GM23338 (cell line): ENCODE results near the gene ERICH3. TPM values are rescaled to one million over a fixed set of nuclear protein-coding genes. Genes with fewer than 3 reads are reported as not detected.

Experiments used
- ATAC-seq: fragments of 200-7000 bp; cut with Tn5 transposase; 3 replicates; pipeline ENCODE4 v1.9.1; 2020
- DNase-seq: peaks from one replicate; pipeline ENCODE4 v3.0.0-alpha.2; 2015; ENCODE audit warnings: low spot score
- H2AFZ ChIP-seq: fragments of 200-600 bp; sonication (generic); 2 replicates; pipeline ENCODE4 v1.8.0; 2016; ENCODE audit warnings: antibody characterized with exemption, mild to moderate bottlenecking, moderate library complexity
- H3F3A ChIP-seq: fragments of 200-600 bp; sonication (generic); replicated peaks from 2 replicates; pipeline ENCODE4 v1.8.0; 2017; ENCODE audit warnings: antibody characterized with exemption, mixed run types, low read depth
- H3K27ac ChIP-seq: fragments of 200-600 bp; sonication (generic); 2 replicates; pipeline ENCODE4 v1.6.1; 2016; ENCODE audit warnings: low read depth
- H3K27me3 ChIP-seq: fragments of 200-600 bp; sonication (generic); 2 replicates; pipeline ENCODE4 v1.8.0; 2016; ENCODE audit warnings: mild to moderate bottlenecking, mixed run types, moderate library complexity; ENCODE audit not compliant: insufficient read depth
- H3K36me3 ChIP-seq: fragments of 200-600 bp; sonication (generic); 2 replicates; pipeline ENCODE4 v1.8.0; 2016; ENCODE audit warnings: mild to moderate bottlenecking; ENCODE audit not compliant: insufficient read depth
- H3K4me1 ChIP-seq: fragments of 200-600 bp; sonication (generic); 2 replicates; pipeline ENCODE4 v1.8.0; 2016; ENCODE audit warnings: mild to moderate bottlenecking, moderate library complexity; ENCODE audit not compliant: insufficient read depth
- H3K4me2 ChIP-seq: fragments of 200-600 bp; sonication (generic); 2 replicates; pipeline ENCODE4 v1.7.1; 2017; ENCODE audit warnings: mixed run types
- H3K4me3 ChIP-seq: fragments of 200-600 bp; sonication (generic); 2 replicates; pipeline ENCODE4 v1.6.1; 2016; ENCODE audit warnings: mixed run types
- H3K79me2 ChIP-seq: fragments of 200-600 bp; sonication (generic); replicated peaks from 2 replicates; pipeline ENCODE4 v1.8.0; 2017; ENCODE audit warnings: mild to moderate bottlenecking; ENCODE audit not compliant: insufficient read depth
- H3K9me2 ChIP-seq: fragments of 200-600 bp; sonication (generic); 2 replicates; pipeline ENCODE4 v1.8.0; 2017; ENCODE audit not compliant: insufficient read depth
- H4K20me1 ChIP-seq: fragments of 200-600 bp; sonication (generic); replicated peaks from 2 replicates; pipeline ENCODE4 v1.8.0; 2017; ENCODE audit warnings: mild to moderate bottlenecking; ENCODE audit not compliant: insufficient read depth
- H3K27ac Mint-ChIP-seq: 2 replicates; pipeline ENCODE4 v1.8.0; 2020; ENCODE audit warnings: inconsistent platforms, mild to moderate bottlenecking, moderate library complexity, mixed read lengths
- H3K27me3 Mint-ChIP-seq: 3 replicates; pipeline ENCODE4 v1.8.0; 2022; ENCODE audit warnings: low read depth, mild to moderate bottlenecking, moderate library complexity, mixed read lengths, inconsistent platforms; ENCODE audit not compliant: insufficient read depth, poor library complexity
- H3K36me3 Mint-ChIP-seq: 3 replicates; pipeline ENCODE4 v1.8.0; 2021; ENCODE audit warnings: low read depth, mild to moderate bottlenecking, inconsistent platforms, moderate library complexity, mixed read lengths
- H3K4me1 Mint-ChIP-seq: 3 replicates; pipeline ENCODE4 v1.8.0; 2020; ENCODE audit warnings: mild to moderate bottlenecking, inconsistent platforms, mixed read lengths
- H3K4me3 Mint-ChIP-seq: 3 replicates; pipeline ENCODE4 v1.8.0; 2021; ENCODE audit warnings: moderate library complexity, mild to moderate bottlenecking, inconsistent platforms, mixed read lengths
- H3K9me3 Mint-ChIP-seq: 3 replicates; pipeline ENCODE4 v1.8.0; 2020; ENCODE audit warnings: moderate library complexity, mild to moderate bottlenecking, inconsistent platforms, mixed read lengths
- ETS1 ChIP-seq: IDR thresholded peaks from 2 replicates; pipeline ENCODE4 v1.6.1; 2016; ENCODE audit warnings: antibody characterized with exemption
- EZH2 ChIP-seq: fragments of 200-600 bp; sonication (generic); IDR thresholded peaks from one replicate; pipeline ENCODE4 v1.8.0; 2017; ENCODE audit warnings: antibody characterized with exemption, mild to moderate bottlenecking, low read depth; ENCODE audit not compliant: unreplicated experiment
- EZH2phosphoT487 ChIP-seq: fragments of 200-600 bp; sonication (generic); IDR thresholded peaks from one replicate; pipeline ENCODE4 v1.8.1; 2018; ENCODE audit warnings: antibody characterized with exemption; ENCODE audit not compliant: unreplicated experiment
- NANOG ChIP-seq: IDR thresholded peaks from 2 replicates; pipeline ENCODE4 v1.6.1; 2016; ENCODE audit warnings: antibody characterized with exemption, borderline replicate concordance
- POLR2AphosphoS5 ChIP-seq: IDR thresholded peaks from 2 replicates; pipeline ENCODE4 v1.6.1; 2016; ENCODE audit warnings: antibody characterized with exemption, low read depth
- STAT1 ChIP-seq: IDR thresholded peaks from one replicate; pipeline ENCODE4 v1.6.1; 2016; ENCODE audit warnings: antibody characterized with exemption; ENCODE audit not compliant: unreplicated experiment
- ZNF114 ChIP-seq: fragments of 250-450 bp; sonication (Bioruptor Pico); IDR thresholded peaks from 2 replicates; pipeline ENCODE4 v1.5.0; 2020; ENCODE audit warnings: mild to moderate bottlenecking, moderate library complexity
- ZNF462 ChIP-seq: fragments of 250-450 bp; sonication (Bioruptor Pico); IDR thresholded peaks from 2 replicates; pipeline ENCODE4 v1.5.0; 2020; ENCODE audit warnings: mild to moderate bottlenecking, moderate library complexity
- polyA plus RNA-seq: library from polyadenylated mRNA; unstranded; fragments of >200 nt; fragmentation: Nextera tagmentation; extraction: Ambion mirVana; gene quantifications from 2 replicates; pipeline ENCODE4 v1.2.1, GENCODE V29; 2016
- total RNA-seq: library from RNA; depleted of rRNA; stranded (reverse); fragments of >200 nt; shearing (Covaris generic); gene quantifications from 2 replicates; pipeline ENCODE4 v1.2.3, GENCODE V29; 2014

ERICH3 gene
- total and polyA plus RNA-seq, 2 experiments from 2014 or later = not detected

GRCh38 chr1:74641876-74642275, 31.7 kb downstream of the ERICH3 start (continued):
- TF ChIP-seq ZNF462 (CRISPR knock-in tag) (no peak), POLR2AphosphoS5 (no peak), EZH2 (no peak), EZH2phosphoT487 (no peak), STAT1 (no peak), ETS1 (no peak), ZNF114 (CRISPR knock-in tag) (no peak)

GRCh38 chr1:74641161-74641560, 32.4 kb downstream of the ERICH3 start:
- H3K27me3 ChIP-seq = no peaks in the 10 kb centered on the region
- peaks cover 3% of the 10 kb centered on the region for H3K27me3 Mint-ChIP-seq
- H3K79me2 ChIP-seq = no peaks in the 10 kb centered on the region
- H3K4me3 ChIP-seq = no peak overlapping the region
- H3K9me3 Mint-ChIP-seq = no peaks in the 10 kb centered on the region; the same call in 2 of the 3 replicates
- no peak overlapping the region for H3K4me2 ChIP-seq
- no peak overlapping the region for H2AFZ ChIP-seq
- H3K4me1 ChIP-seq = peaks cover 8% of the 10 kb centered on the region
- no peaks in the 10 kb centered on the region for H3K36me3 ChIP-seq
- no peaks in the 10 kb centered on the region for H3F3A ChIP-seq
- H3K36me3 Mint-ChIP-seq = no peaks in the 10 kb centered on the region
- H3K9me2 ChIP-seq = no peaks in the 10 kb centered on the region
- no peak overlapping the region for H3K27ac Mint-ChIP-seq
- H4K20me1 ChIP-seq = no peaks in the 10 kb centered on the region
- ATAC-seq = no peak
- no peak overlapping the region for H3K27ac ChIP-seq
- H3K4me1 Mint-ChIP-seq = peaks cover 16% of the 10 kb centered on the region
- DNase-seq = no peak
- H3K4me3 Mint-ChIP-seq = no peak overlapping the region
- TF ChIP-seq ZNF462 (CRISPR knock-in tag) (no peak), NANOG (no peak)
